HG02943 (cell line): ENCODE measurements around the gene SHB.

Experiments used
- ATAC-seq: cut with Tn5 transposase; IDR thresholded peaks from one replicate; pipeline ENCODE4 v1.9.1; 2021; ENCODE audit warnings: mild to moderate bottlenecking, low read depth, moderate library complexity; ENCODE audit not compliant: unreplicated experiment

The SHB gene

GRCh38 chr9:38011991-38012390 lies 57.0 kb downstream of the SHB start:
- no peak for ATAC-seq

GRCh38 chr9:38010918-38011704 lies 57.9 kb downstream of the SHB start:
- ATAC-seq, result no peak

- no peak for ATAC-seq
Observed at GRCh38 chr9:38009990-38010389, 59.0 kb downstream of the SHB start.

GRCh38 chr9:38009035-38009501 lies 60.0 kb downstream of the SHB start:
- no peak for ATAC-seq

GRCh38 chr9:38008168-38009034 lies 60.6 kb downstream of the SHB start:
- peak; percentile 66 for ATAC-seq

- no peak for ATAC-seq
Observed at GRCh38 chr9:38007016-38007415, 62.0 kb downstream of the SHB start.

DNA sequence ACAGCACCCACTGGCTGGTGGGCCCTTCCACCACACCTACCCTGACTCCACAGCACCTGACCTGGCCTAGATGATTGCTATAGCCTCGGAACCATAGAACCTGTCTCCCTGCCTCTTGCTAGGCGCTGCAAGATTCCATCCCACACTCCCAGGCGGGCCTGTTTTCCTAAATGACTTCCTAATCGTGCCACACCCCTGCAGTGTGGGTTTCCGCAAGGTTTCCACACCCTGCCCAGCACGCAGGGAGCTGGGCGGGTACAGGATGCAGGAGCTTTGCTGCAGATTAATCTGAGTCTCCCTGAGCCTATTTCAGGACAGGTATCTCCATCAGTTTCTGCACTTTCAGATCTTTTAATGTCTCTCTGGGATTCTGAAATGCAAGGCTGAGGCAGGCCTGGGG lies 62.9 kb downstream of the SHB start:
- ATAC-seq, result no peak

DNA sequence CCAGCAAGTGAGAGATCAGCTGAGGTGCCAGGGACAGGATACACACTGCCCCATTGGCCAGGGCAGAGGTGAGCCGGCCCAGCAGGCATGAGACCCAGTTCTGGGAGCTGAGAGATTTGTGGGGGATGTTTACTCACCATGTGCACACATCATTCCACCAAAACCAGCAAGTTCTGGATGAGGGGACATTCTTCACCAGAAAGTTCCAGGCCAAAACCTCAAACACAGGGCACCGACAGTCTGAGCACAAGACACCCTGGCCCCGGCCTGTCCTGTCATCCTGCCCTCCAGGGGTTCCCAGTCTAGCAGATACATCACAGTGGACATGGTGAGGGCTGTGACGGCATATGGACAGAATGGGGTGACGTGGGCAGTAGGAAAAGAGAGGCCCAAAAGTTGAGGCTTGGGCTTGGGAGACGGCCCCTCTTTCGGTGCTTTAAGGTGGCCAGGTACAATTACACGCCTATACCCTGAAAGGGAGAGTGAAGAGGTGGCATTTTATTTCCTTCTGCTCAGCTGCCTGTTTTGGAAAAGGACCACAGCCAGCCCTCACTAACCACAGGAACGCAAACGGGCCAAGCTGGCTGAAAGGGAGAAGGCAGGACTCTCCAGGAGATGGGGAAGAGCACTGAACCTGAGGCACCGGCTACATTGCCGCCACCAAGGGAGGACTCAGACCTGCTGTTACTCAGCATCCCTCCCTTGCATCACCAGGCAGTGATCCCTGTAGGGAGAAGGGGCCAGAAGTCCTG lies 64.0 kb downstream of the SHB start:
- ATAC-seq, result no peak

DNA sequence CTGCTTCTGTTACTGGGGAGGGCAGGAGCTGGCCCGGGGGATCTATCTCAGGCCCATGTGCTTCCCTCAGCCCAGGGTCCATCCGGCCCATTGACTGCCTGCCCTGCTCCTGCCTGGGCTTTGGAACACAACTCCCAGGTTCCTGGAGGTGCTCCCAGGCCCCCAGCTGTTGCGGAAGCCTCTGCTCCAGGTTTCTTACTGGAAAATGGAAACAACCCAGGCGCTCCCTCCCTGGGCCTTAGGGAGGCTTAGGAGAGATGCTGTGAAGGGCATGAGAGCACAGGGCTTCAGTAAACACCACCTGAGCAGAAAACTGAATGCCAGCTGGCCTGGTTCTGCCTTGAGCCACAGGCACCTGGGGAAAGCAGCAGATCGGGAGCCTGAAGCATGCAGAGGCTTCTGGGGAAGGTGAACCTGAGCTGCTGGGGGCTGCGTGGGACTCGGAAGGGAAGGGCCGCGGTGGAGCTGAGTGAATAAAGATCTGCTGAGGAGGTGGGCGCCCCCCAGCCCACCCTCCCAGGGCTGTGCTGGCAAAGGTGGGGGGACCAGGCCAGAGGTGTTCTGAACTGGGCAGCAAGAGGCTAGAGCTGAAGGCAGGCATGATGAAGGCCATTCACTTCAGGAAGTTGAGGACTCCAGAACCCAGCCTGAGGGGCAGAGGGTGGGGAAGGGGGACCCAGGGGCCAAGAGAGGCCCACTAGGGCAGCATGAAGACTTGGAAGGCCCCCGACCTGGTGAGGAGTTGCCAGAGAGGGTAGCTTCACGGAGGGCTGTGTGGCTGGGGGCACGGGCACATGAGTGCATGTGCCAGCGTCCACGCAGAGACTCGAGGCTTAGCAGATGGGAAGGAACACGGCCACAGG lies 64.8 kb downstream of the SHB start:
- no peak for ATAC-seq

DNA sequence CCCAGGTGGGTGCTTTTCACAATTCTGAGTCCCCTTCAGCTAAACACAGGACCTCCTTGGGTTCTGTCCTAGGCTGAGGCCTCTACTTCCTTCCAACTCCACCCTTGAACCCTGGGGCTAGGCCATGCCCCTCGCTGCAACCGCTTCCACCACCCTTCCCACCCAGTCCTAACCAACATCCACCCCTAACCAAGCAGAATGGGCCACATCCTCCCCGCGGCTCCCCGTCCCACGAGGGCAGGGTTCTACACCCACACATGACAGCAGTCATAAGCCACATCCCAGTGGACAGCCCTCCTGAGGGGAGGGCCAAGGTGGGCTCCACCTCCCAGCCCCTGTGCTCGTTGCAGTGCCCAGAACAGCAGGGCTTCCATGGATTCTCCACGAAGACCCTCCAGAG lies 65.8 kb downstream of the SHB start:
- no peak for ATAC-seq

GRCh38 chr9:38001430-38001829 lies 67.6 kb downstream of the SHB start:
- ATAC-seq, result no peak

- no peak for ATAC-seq
Observed at GRCh38 chr9:38000735-38001134, 68.3 kb downstream of the SHB start.

GRCh38 chr9:38000332-38000731 lies 68.7 kb downstream of the SHB start:
- no peak for ATAC-seq

DNA sequence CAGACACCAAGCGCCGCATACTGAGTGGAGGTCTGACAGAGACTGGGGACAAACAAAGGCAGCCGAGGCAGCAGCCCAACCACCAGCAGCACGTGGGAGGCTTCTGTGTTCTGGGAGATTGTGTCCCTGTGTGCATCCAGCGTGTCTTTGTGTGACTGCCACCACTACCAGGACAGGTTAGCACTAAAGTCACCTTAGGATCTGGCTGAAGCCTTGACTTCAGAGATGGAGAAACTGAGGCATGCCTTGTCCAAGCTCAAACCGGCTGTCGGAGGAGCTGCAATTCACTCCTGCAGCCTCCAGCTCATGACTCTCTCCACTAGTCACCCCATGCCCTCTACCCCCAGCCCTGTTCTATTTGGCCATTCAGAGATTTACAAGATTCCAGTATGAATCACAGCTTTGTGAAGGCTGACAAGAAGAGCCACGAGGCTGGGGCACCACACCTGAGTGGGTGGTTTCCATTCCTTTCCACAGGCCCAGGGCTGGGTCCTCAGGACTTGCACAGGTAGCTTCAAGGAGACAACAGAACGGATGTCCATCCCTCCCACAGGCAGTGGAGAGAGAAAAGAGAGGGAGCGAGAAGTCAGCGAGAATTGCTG lies 69.3 kb downstream of the SHB start:
- ATAC-seq, result no peak

DNA sequence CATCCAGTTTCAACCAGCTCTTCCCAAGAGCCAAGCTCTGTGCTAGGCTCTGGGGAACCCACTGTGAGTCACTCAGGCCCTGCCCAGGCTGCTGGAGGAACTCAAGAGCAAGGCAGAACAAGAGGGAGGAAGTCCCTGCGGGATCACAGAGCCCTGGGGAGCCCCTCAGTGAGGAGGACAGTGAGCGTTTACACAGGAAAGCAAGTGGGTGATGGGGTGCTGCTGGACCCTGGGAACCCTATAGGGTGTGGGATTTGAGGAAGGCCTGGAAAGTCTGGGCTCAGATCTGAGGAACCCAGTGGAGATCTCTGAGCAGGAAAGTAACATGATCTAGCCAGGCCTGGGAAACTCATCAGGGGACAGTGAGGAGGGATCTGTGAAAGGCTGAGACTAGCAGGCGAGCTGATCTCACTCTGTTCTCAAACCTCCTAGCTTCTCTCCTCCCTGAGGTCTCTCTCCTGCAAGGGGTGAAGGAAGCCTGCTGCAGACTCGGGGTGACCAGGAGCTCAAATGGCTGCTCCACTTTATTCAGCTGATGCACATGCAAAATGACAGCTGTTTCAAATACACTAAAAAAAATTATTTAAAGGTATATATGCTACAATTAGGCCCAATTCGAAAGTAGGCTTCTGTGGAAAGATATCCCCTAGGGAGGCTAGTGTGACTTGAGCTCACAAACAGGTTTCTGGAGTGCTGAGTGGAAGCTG lies 70.0 kb downstream of the SHB start:
- ATAC-seq, result no peak

DNA sequence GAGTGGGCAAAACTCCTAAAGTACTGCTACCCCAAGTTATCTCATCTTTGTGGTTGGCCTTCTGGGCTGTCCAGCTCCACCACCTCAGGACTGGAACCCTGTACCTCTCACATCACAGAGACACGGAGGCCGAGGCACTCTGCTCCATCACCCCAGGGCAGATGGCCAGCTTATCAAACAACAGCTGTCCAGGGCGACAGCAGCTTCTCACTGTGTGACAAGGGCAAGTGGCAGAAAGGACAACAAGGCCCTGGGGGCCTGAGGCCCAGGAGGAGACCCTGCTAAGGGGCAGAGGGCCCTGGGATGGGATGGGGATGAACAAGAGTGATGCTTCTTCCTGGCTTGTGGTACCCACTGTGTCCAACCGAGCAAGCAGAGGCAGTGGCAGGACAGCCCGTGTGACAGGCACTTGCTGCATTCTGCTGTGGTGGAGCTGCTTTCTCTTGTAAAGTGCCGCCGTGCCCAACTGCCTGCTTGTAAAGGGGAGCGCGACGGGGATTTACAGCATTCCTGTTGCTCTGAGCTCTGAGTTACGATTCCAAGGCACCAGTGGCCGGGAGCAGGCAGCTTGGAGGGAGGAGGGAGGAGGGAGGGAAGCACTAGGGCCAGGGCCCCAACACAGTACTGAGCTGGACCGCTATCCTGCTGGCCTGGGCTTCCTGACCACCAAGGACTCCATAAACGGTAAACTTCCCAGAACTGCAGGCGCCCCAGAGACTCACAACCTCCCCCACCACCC lies 71.2 kb downstream of the SHB start:
- no peak for ATAC-seq

DNA sequence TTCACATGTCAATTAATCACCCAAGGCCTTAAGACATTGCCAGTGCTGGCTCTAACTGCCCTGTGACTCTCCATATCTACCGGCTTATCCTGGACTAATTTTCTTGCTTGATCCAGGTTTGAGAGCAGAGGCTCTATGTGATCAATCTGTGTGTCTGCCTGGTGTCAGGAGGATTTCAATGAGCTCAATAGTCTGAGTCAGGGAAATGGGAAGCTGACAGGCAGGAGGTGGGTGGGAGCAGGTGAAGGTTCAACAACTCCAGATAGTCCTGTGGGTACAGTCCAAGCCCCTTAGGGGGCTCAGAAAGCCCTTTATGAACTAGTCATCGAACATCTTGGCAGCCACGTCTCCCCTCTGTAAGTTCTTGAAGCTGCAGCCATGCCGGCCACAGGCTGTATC lies 72.2 kb downstream of the SHB start:
- ATAC-seq, result no peak
